Tibial artery (tissue), 4 donors: Measurements from ENCODE around the gene GATAD2A.
A peak's percentile ranks its signal among the peaks of the same experiment; 100 is the strongest.
"Not testable (repeated sequence)": the region's sequence is repeated elsewhere in the genome, so short reads cannot be mapped to it uniquely, and the experiment has no call there.

ENCODE experiments used
- DNase-seq, 2 donors: peaks; one replicate each; pipeline ENCODE4 v3.0.0-alpha.2; 2019
- H3K27ac ChIP-seq, 2 donors: fragments of 200-600 bp; sonication (generic) in 1 of 2; 1 replicate in 1 of 2; 2 replicates in 1 of 2; pipeline ENCODE4 v1.5.1; 2018 to 2019; ENCODE audit warnings: mild to moderate bottlenecking in 1 of 2
- H3K27me3 ChIP-seq, 2 donors: fragments of 200-600 bp; sonication (generic) in 1 of 2; one replicate each; pipeline versions ENCODE4 v1.5.1 to v1.6.0; 2016 to 2019
- H3K36me3 ChIP-seq, 3 donors: fragments of 200-600 bp; sonication (generic) in 2 of 3; one replicate each; pipeline ENCODE4 v1.5.1; 2016 to 2019; ENCODE audit warnings: mild to moderate bottlenecking in 2 of 3
- H3K4me1 ChIP-seq, 4 donors: fragments of 200-600 bp; sonication (generic) in 2 of 4; 1 replicate in 3 of 4; 2 replicates in 1 of 4; pipeline ENCODE4 v1.5.1; 2016 to 2019
- H3K4me3 ChIP-seq, 2 donors: fragments of 200-600 bp; sonication (generic) in 1 of 2; 1 replicate in 1 of 2; 2 replicates in 1 of 2; pipeline ENCODE4 v1.5.1; 2018 to 2019; ENCODE audit warnings: mild to moderate bottlenecking in 2 of 2
- H3K9me3 ChIP-seq, 3 donors: fragments of 200-600 bp; sonication (generic) in 1 of 3; one replicate each; pipeline ENCODE4 v1.5.1; 2016 to 2019
- intact Hi-C: fragments of 100-400 bp; cut with DNase I; formaldehyde crosslinking; loops from one replicate; pipeline ENCODE4 v1.15.0; 2023; ENCODE audit warnings: low total_unique reads
- TF ChIP-seq, protein P1 (sequence below), 2 experiments: fragments of 200-600 bp in 1 of 2; fragments of 450-650 bp in 1 of 2; IDR thresholded peaks; one replicate each; pipeline ENCODE4 v1.5.1; 2017 to 2019; ENCODE audit warnings: antibody characterized with exemption in 2 of 2, mild to moderate bottlenecking in 1 of 2, moderate library complexity in 1 of 2

Gene GATAD2A

DNA sequence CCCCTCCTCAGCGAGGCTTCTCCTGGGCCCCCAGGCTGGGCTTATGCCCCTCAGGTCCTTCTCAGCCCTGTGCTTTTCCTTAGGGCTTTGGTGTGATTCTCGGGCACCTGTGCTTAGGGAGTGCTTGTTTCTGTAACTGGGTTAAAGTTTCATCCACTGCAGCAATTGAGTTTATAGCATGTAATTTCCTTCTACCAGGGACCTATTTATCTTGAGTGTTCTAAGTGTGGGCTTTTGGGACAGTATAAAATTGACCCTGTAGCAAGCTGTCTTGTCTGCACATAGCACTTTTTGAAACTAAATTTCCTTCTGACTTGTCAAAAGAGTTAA lies 47.6 kb downstream of the GATAD2A start:
- no peak for DNase-seq
- no peak overlapping the region for H3K27ac ChIP-seq
- H3K9me3 ChIP-seq = no peaks in the 10 kb centered on the region
- intact Hi-C loops = no loop called here
- H3K4me1 ChIP-seq = peaks cover 0 to 22% (median 3%) of the 10 kb centered on the region in 4 donors
- H3K36me3 ChIP-seq = peaks cover 0 to 5% (median 0%) of the 10 kb centered on the region in 3 donors
- H3K27me3 ChIP-seq = no peaks in the 10 kb centered on the region
- TF ChIP-seq, protein P1, sequence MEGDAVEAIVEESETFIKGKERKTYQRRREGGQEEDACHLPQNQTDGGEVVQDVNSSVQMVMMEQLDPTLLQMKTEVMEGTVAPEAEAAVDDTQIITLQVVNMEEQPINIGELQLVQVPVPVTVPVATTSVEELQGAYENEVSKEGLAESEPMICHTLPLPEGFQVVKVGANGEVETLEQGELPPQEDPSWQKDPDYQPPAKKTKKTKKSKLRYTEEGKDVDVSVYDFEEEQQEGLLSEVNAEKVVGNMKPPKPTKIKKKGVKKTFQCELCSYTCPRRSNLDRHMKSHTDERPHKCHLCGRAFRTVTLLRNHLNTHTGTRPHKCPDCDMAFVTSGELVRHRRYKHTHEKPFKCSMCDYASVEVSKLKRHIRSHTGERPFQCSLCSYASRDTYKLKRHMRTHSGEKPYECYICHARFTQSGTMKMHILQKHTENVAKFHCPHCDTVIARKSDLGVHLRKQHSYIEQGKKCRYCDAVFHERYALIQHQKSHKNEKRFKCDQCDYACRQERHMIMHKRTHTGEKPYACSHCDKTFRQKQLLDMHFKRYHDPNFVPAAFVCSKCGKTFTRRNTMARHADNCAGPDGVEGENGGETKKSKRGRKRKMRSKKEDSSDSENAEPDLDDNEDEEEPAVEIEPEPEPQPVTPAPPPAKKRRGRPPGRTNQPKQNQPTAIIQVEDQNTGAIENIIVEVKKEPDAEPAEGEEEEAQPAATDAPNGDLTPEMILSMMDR (IDR thresholded peaks at IDR 0.05) = no peak
- H3K4me3 ChIP-seq = no peak overlapping the region

DNA sequence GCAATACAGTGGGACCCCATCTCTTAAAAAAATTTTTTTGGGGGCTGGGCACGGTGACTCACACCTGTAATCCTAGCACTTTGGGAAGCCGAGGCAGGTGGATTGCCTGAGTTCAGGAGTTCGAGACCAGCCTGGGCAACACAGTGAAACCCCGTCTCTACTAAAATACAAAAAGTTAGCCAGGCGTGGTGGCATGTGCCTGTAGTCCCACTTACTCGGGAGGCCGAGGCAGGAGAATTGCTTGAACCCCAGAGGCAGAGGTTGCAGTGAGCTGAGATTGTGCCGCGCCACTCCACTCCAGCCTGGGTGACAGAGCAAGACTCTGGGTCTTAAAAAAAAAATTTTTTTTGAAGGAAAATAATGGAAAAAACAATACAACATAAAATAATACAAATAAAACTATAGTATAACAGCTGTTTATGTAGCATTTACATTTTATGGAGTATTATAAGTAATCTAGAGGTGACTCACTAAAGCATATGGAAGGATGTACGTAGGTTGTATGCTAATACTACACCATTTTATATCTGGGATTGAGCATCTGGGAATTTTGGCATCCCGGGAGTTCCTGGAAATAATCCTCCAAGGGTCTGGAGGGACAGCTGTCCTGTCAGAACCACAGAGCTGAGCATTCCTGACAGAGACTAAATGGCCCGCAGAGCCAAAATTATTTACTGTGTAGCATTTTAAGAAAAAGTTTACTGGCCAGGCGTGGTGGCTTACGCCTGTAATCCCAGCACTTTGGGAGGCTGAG lies 49.9 kb downstream of the GATAD2A start:
- H3K4me3 ChIP-seq, H3K27ac ChIP-seq, DNase-seq, H3K36me3 ChIP-seq, intact Hi-C loops, H3K9me3 ChIP-seq, H3K27me3 ChIP-seq: not testable (repeated sequence)
- peaks cover 6 to 31% (median 18%) of the 10 kb centered on the region in 4 donors for H3K4me1 ChIP-seq

DNA sequence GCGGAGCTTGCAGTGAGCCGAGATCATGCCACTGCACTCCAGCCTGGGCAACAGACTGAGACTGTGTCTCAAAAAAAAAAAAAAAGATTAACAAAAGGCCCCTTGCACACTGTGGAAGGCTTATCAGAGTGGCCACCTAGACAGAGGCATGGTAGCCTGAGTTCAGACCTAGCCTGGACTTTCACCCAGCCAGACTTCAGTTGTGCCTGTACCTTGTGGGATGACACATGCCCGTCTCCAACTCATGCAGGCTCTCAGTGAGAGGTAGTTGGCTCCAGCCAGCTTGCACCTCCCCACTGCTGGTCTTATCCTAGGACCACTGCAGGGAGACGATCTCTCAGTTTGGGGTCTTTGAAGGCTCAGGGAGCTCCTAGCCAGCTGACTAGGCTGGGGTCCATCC lies 52.2 kb downstream of the GATAD2A start:
- Histone ChIP-seq H3K4me1 (peaks cover 17 to 47% (median 38%) of the 10 kb centered on the region in 4 donors), H3K27ac (no peak overlapping the region)
- DNase-seq = no peak

DNA sequence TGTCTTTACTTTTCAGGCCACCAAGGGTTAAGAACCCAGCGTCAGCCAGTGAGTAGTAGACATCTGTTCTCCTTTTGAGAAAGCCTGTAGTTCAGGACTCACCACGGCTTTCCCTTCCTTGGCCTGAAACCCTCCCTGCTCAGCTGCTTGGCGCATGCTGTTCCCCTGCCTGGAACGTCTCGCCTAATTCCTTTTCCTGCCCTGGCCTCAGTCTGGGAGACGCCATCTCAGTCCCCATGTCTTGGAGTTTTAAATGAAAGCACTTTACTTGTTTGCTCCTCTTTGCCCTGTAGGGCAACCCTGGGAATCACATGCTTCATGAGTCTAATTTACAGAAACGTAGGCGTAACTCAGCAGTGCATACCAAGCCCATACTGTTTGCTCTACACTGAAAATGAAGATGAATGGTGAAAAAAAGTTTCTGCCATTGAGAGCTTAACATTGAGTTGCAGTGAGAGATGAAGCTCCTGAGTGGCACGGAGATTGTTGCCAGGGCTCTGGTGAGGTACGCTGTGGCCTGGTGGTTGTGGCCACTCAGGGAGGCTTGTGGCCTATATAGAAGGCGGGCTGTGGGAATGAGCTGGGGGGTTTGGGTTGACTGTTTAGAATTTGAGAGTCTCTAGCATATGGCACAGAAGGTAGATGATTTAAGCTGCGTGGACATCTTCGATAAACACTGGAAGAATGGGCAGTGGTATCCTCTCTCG lies 52.8 kb downstream of the GATAD2A start:
- Histone ChIP-seq H3K36me3 (peaks cover 0 to 5% (median 0%) of the 10 kb centered on the region in 3 donors), H3K27ac (peak overlapping the region; percentile 37 to 74), H3K4me1 (peaks cover 23 to 53% (median 43%) of the 10 kb centered on the region in 4 donors), H3K27me3 (no peaks in the 10 kb centered on the region), H3K9me3 (no peaks in the 10 kb centered on the region), H3K4me3 (no peak overlapping the region)
- no peak for DNase-seq
- intact Hi-C loops = no loop called here
- TF ChIP-seq, protein P1 (IDR thresholded peaks at IDR 0.05) = no peak

More for the DNA sequence above, 52.2 kb downstream of the GATAD2A start:
- H3K36me3 ChIP-seq = peaks cover 0 to 5% (median 0%) of the 10 kb centered on the region in 3 donors
- TF ChIP-seq, protein P1 (IDR thresholded peaks at IDR 0.05) = no peak
- intact Hi-C loops = no loop called here
- no peaks in the 10 kb centered on the region for H3K27me3 ChIP-seq
- H3K4me3 ChIP-seq = no peak overlapping the region
- H3K9me3 ChIP-seq = no peaks in the 10 kb centered on the region

DNA sequence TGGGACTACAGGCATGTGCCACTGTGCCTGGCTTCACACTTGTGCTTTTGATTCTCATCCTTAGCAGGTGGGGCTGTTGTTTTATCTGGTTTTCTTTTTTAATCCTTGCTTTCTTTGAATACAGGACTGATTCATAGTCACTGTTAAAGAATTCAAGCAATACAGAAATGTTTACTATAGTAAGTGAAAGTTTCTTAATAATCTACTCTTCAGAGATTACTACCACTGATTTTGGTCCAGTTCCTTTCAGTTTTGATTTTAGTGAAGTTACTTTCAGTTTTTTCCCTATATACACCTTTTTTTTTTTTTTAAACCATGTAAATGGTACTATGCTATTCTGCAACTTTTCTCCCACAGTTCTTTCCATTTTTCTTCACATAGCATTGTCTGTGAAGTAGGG lies 53.6 kb downstream of the GATAD2A start:
- no peak for DNase-seq
- H3K36me3 ChIP-seq = peaks cover 0 to 5% (median 0%) of the 10 kb centered on the region in 3 donors
- no peaks in the 10 kb centered on the region for H3K9me3 ChIP-seq
- TF ChIP-seq, protein P1 (IDR thresholded peaks at IDR 0.05) = no peak
- H3K4me3 ChIP-seq = no peak overlapping the region
- H3K4me1 ChIP-seq = peaks cover 27 to 61% (median 52%) of the 10 kb centered on the region in 4 donors
- peak overlapping the region; percentile 74 to 80 for H3K27ac ChIP-seq
- H3K27me3 ChIP-seq = no peaks in the 10 kb centered on the region
- intact Hi-C loops = no loop called here

DNA sequence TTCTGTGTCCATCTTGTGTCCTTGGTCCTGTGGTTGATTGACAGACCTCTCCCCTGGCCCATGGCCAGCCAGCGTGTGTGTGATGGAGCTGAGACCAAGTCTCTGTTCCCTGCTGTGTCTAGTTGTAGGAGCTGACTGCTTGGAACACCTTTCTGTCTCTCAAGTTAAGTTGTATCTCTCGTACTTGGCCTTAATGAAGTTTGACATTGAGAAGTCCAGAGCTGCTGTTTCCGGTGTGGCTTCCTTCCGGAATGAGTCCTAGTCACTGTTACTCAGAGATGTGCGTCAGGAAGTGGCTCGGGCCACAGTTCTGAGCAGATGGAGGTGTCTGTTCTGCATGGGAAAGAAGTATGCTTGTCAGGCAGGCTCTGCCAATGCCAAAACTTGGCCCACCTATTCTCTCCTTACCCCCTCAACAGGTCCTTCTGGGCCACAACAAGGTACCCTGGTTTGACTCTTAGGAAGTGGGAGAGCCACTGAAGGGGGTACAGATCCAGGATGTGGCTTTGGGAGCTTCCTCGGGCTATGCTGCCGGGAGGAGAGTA lies 54.3 kb downstream of the GATAD2A start:
- Histone ChIP-seq H3K4me1 (peaks cover 27 to 68% (median 59%) of the 10 kb centered on the region in 4 donors), H3K4me3 (no peak overlapping the region), H3K36me3 (peaks cover 0 to 5% (median 3%) of the 10 kb centered on the region in 3 donors), H3K27me3 (no peaks in the 10 kb centered on the region), H3K27ac (peak overlapping the region; percentile 74 to 80), H3K9me3 (no peaks in the 10 kb centered on the region)
- intact Hi-C loops = loop anchor here (10.0 kb wide), 1 partner anchor 55 kb away; the partner anchor contains the start of gene GATAD2A
- TF ChIP-seq, protein P1 (IDR thresholded peaks at IDR 0.05) = no peak
- peak in 1 of 2 donors; percentile 61 for DNase-seq
